MCF 10A (cell line): ENCODE results near the gene ADAM15. TPM values are rescaled to one million over a fixed set of nuclear protein-coding genes. Genes with fewer than 3 reads are reported as not detected.

Experiments
- BruUV-seq: library from RNA; stranded (reverse); fragments of 400-500 nt; replicated peaks from 2 replicates; lab custom pipeline; 2021; lab: Mats Ljungman, UMichigan
- CTCF ChIA-PET: fragments of 300-600 bp; sonication (Branson Sonifier 250); formaldehyde crosslinking; extraction: SDS; loops from one replicate; lab custom pipeline; 2021; ENCODE audit warnings: antibody characterized with exemption, inconsistent platforms; lab: Yijun Ruan, JAX
- POLR2A ChIA-PET: fragments of 300-600, 350-650 bp; sonication (Branson Sonifier 250); formaldehyde crosslinking; extraction: SDS; loops from one replicate; lab custom pipeline; 2020; ENCODE audit warnings: antibody characterized with exemption, inconsistent platforms; lab: Yijun Ruan, JAX
- DNase-seq: peaks from one replicate; pipeline ENCODE4 v3.0.0-alpha.2; 2018; ENCODE audit not compliant: unreplicated experiment
- H3K27ac Mint-ChIP-seq: one replicate; pipeline ENCODE4 v1.8.0; 2022; ENCODE audit warnings: mild to moderate bottlenecking, low read depth, mixed read lengths; ENCODE audit not compliant: unreplicated experiment
- H3K27me3 Mint-ChIP-seq: one replicate; pipeline ENCODE4 v1.8.0; 2022; ENCODE audit warnings: mixed read lengths; ENCODE audit not compliant: insufficient read depth, unreplicated experiment
- H3K36me3 Mint-ChIP-seq: one replicate; pipeline ENCODE4 v1.8.0; 2022; ENCODE audit warnings: mild to moderate bottlenecking, moderate library complexity, mixed read lengths; ENCODE audit not compliant: insufficient read depth, unreplicated experiment
- H3K4me1 Mint-ChIP-seq: one replicate; pipeline ENCODE4 v1.8.0; 2022; ENCODE audit warnings: mixed read lengths; ENCODE audit not compliant: insufficient read depth, unreplicated experiment
- H3K4me3 Mint-ChIP-seq: one replicate; pipeline ENCODE4 v1.8.0; 2022; ENCODE audit warnings: mild to moderate bottlenecking, moderate library complexity, mixed read lengths; ENCODE audit not compliant: unreplicated experiment
- H3K9me3 Mint-ChIP-seq: one replicate; pipeline ENCODE4 v1.8.0; 2022; ENCODE audit warnings: mixed read lengths; ENCODE audit not compliant: unreplicated experiment
- intact Hi-C: fragments of 100-400 bp; cut with micrococcal nuclease; formaldehyde crosslinking; loops from 2 replicates; pipeline ENCODE4 v1.14.1; 2022
- total RNA-seq: library from RNA; stranded (reverse); gene quantifications from 2 replicates; pipeline ENCODE4 v1.2.3, GENCODE V29; 2022
- TF ChIP-seq, protein P1 (sequence below): fragments of 200-600 bp; IDR thresholded peaks from one replicate; pipeline ENCODE4 v1.8.0; 2022; ENCODE audit warnings: antibody characterized with exemption, mild to moderate bottlenecking; ENCODE audit not compliant: unreplicated experiment

ADAM15 gene
- total RNA-seq, 1 experiment from 2014 or later: 385 TPM

DNA sequence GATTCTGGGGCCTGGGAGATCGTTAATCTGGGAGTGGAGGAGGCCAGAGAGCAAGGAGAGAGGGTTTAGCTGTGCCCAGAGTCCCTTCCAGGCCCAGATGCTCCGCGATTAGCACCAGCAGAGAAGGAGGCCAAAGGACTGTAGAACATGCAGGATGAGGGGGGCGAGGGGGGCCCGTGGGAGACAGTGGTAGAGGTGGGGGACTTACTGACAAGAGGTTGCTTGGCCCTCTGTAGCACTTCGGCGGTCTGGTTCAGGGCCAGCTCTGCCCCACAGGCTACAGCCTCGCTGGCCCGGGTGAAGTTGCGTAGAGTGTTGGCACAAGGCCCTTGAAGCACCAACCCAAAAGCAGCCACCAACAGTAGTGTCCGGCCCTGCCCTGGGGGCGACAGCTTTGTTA is 18.2 kb upstream of the ADAM15 start:
- intact Hi-C loops: no loop called here
- Mint-ChIP-seq H3K36me3 (no peaks in the 10 kb centered on the region), H3K27me3 (no peaks in the 10 kb centered on the region), H3K27ac (no peak overlapping the region), H3K4me3 (no peak overlapping the region), H3K4me1 (peaks cover 15% of the 10 kb centered on the region), H3K9me3 (no peaks in the 10 kb centered on the region)
- BruUV-seq: no TSS peak
- POLR2A ChIA-PET: interaction anchor here (9.7 kb wide), 1 partner anchor 14 kb away, joined by 275 read pairs; no protein-coding TSS in a partner anchor
- TF ChIP-seq, protein P1, sequence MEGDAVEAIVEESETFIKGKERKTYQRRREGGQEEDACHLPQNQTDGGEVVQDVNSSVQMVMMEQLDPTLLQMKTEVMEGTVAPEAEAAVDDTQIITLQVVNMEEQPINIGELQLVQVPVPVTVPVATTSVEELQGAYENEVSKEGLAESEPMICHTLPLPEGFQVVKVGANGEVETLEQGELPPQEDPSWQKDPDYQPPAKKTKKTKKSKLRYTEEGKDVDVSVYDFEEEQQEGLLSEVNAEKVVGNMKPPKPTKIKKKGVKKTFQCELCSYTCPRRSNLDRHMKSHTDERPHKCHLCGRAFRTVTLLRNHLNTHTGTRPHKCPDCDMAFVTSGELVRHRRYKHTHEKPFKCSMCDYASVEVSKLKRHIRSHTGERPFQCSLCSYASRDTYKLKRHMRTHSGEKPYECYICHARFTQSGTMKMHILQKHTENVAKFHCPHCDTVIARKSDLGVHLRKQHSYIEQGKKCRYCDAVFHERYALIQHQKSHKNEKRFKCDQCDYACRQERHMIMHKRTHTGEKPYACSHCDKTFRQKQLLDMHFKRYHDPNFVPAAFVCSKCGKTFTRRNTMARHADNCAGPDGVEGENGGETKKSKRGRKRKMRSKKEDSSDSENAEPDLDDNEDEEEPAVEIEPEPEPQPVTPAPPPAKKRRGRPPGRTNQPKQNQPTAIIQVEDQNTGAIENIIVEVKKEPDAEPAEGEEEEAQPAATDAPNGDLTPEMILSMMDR: no peak
- CTCF ChIA-PET: interaction anchor here (0.6 to 1.1 kb wide), 4 partner anchors 11 to 16 kb away, joined by 3 to 5 read pairs (median 4); no protein-coding TSS in a partner anchor
- no peak for DNase-seq

DNA sequence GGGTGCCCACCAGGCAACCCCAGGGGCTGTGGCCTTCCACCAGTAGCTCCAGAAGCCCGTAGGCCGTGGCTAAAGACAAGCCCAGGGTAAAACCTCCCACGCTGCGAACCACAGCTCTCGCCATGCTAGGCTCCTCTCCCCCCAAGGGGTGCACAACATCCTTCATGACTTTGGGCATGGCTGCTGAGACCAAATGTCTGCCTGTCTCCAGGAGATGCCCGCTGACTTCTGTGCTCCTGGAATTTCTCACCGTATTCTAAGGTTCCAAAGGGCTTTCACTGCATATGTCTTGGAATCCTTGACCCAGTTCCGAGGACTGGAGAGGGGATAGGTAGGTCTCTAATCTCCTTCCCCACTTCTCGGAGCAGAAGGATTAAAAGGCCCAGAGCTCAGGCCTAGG is 17.6 kb upstream of the ADAM15 start, which contains the start of the genes DCST1 and DCST2:
TSS of gene DCST1 (plus strand) at position 301 of the 400 bp plus-strand sequence. CDS start 213 bp downstream, outside the sequence.
TSS of gene DCST2 (minus strand) at position 258 of the 400 bp plus-strand sequence. CDS start at position 178, 80 bp downstream.
- H3K27ac Mint-ChIP-seq: no peak within 1 kb of the TSS
- ChIA-PET CTCF (interaction anchor here (0.6 to 2.5 kb wide), 5 partner anchors 12 to 16 kb away, joined by 3 to 12 read pairs (median 3); no protein-coding TSS in a partner anchor), POLR2A (interaction anchor here (1.2 to 9.7 kb wide), 2 partner anchors 14 to 30 kb away, joined by 4 to 275 read pairs; no protein-coding TSS in a partner anchor)

DNA sequence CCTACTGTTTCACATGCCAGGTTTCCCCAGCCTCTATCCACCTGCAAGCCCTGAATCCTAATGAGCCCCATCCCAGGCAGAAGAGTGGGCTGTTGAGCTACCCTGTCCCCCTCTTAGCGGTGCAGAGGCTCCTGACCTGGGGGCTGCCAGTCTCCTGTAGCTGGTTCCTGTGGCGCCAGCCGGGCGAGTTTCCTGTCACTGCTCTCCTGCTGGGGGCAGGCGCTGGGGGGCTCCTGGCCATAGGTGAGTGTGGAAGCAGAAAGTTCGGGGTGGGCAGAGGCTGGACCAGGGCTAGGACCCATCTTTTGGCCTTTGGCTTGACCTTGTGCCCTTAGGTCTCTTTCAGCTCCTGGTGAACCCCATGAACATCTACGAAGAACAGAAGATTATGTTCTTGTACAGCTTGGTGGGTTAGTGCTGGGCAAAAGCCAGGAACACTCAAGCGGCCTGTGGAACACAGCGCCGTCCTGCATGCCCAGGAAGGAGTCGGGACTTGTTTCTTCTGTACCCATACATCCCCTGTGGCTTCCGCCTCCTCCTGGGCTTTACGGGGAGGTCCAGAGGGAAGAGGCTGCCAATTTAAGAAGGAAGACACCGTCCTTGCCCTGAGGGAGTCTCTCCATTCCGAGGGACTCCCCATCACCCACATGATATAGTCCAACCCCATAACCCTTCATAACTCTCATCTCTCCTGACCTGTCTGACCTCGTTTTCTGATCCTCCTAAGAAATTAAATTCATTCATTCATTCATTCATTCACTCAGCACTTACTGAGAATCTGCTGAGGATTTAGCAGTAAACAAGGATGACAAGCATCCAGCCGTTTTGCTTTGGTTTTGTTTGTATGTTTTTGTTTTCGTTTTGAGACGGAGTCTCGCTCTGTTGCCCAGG is 16.6 kb upstream of the ADAM15 start:
- intact Hi-C loops: no loop called here
- no peak for DNase-seq
- BruUV-seq: no TSS peak
- Mint-ChIP-seq H3K4me1 (peaks cover 32% of the 10 kb centered on the region), H3K27me3 (no peaks in the 10 kb centered on the region), H3K36me3 (no peaks in the 10 kb centered on the region), H3K4me3 (no peak overlapping the region), H3K9me3 (no peaks in the 10 kb centered on the region), H3K27ac (no peak overlapping the region)
- ChIA-PET CTCF (interaction anchor here (0.6 to 2.5 kb wide), 8 partner anchors 11 to 81 kb away, joined by 3 to 12 read pairs (median 3); no protein-coding TSS in a partner anchor), POLR2A (interaction anchor here (1.2 to 9.7 kb wide), 2 partner anchors 15 to 31 kb away, joined by 4 to 275 read pairs; no protein-coding TSS in a partner anchor)
- TF ChIP-seq, protein P1: no peak

More for the DNA sequence above, 17.6 kb upstream of the ADAM15 start, which contains the start of the genes DCST1 and DCST2:
- DNase-seq: no peak
- no TSS peak for BruUV-seq
- intact Hi-C loops: no loop called here
- Mint-ChIP-seq H3K4me1 (peaks cover 21% of the 10 kb centered on the region), H3K9me3 (no peaks in the 10 kb centered on the region), H3K36me3 (no peaks in the 10 kb centered on the region), H3K4me3 (no peak within 1 kb of the TSS), H3K27me3 (no peaks in the 10 kb centered on the region)
- TF ChIP-seq, protein P1: no peak

DNA sequence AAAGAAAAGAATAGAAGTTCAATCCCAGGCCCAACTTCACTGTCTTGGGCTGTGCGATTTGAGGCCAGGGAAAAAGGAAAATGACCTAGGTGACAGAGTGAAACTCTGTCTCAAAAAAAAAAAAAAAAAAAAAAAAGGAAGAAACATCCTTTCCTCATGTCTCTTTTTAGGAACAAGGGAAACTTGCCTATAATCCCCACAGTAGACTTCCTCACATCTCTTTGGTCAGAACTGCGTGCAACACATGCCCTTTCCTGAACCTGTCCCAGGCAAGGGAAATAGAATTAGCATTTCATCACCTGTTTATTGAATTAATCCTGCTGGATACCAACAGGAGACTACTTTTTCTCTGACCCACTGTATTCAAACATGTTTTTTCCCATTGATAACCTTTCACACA is 15.2 kb upstream of the ADAM15 start:
- Mint-ChIP-seq H3K4me1 (peaks cover 33% of the 10 kb centered on the region), H3K27me3 (no peaks in the 10 kb centered on the region), H3K4me3 (no peak overlapping the region), H3K9me3 (no peaks in the 10 kb centered on the region), H3K27ac (no peak overlapping the region), H3K36me3 (no peaks in the 10 kb centered on the region)
- CTCF ChIA-PET: interaction anchor here (2.5 to 23.3 kb wide), 2 partner anchors 9 to 19 kb away, joined by 12 to 390 read pairs; no protein-coding TSS in a partner anchor
- intact Hi-C loops: no loop called here
- POLR2A ChIA-PET: interaction anchor here (0.7 to 9.7 kb wide), 3 partner anchors 17 to 65 kb away, joined by 3 to 275 read pairs (median 5); partner anchors contain the start of gene SHC1
- DNase-seq: no peak
- TF ChIP-seq, protein P1: no peak
- no TSS peak for BruUV-seq
